Measurements from ENCODE around the gene PIP5K1C. TPM values are rescaled to one million over a fixed set of nuclear protein-coding genes. Genes with fewer than 3 reads are reported as not detected.
A peak's percentile ranks its signal among the peaks of the same experiment; 100 is the strongest.

PIP5K1C gene
- total RNA-seq, 1 donor from 2014 or later: 42.0 TPM

GRCh38 chr19:3740431-3740830, 40.2 kb upstream of the PIP5K1C start:
- FAIRE-seq (no peak), DNase-seq (ENCODE audit: low read depth) (no peak)
- no peaks in the 10 kb centered on the region for H3K79me2 ChIP-seq (ENCODE audit: insufficient read depth, low read length)
- no peak overlapping the region for H3K9ac ChIP-seq (ENCODE audit: low read length)
- no peaks in the 10 kb centered on the region for H3K9me3 ChIP-seq (ENCODE audit: insufficient read depth, low read depth, low read length)
- H2AFZ ChIP-seq (ENCODE audit: low read depth, low read length): no peak overlapping the region
- no peaks in the 10 kb centered on the region for H3K27me3 ChIP-seq (ENCODE audit: insufficient read depth, low read length)
- H3K4me3 Mint-ChIP-seq (ENCODE audit: unreplicated experiment): no peak overlapping the region
- no peaks in the 10 kb centered on the region for H3K4me1 ChIP-seq (ENCODE audit: insufficient read depth, low read length)
- H4K20me1 ChIP-seq (ENCODE audit: insufficient read depth, low read length): no peaks in the 10 kb centered on the region
- no peak overlapping the region for H3K27ac ChIP-seq (ENCODE audit: low read depth, low read length)
- peaks cover 9% of the 10 kb centered on the region for H3K27me3 Mint-ChIP-seq (ENCODE audit: low read depth, unreplicated experiment)
- H3K36me3 Mint-ChIP-seq (ENCODE audit: low read depth, unreplicated experiment): no peaks in the 10 kb centered on the region
- H3K4me3 ChIP-seq (ENCODE audit: insufficient read depth, low read depth, low read length): no peak overlapping the region
- H3K36me3 ChIP-seq (ENCODE audit: insufficient read depth, low read length): no peaks in the 10 kb centered on the region
- no peak overlapping the region for H3K27ac Mint-ChIP-seq (ENCODE audit: unreplicated experiment)
- H3K4me1 Mint-ChIP-seq (ENCODE audit: low read depth, unreplicated experiment): no peaks in the 10 kb centered on the region
- H3K9me3 Mint-ChIP-seq (ENCODE audit: unreplicated experiment): no peaks in the 10 kb centered on the region
- TF ChIP-seq CTCF (IDR thresholded peaks at IDR 0.05; ENCODE audit: insufficient read depth, low read depth, low read length): no peak
- TF ChIP-seq EZH2 (IDR thresholded peaks at IDR 0.05; ENCODE audit: insufficient read depth, low read length): no peak
- H3K4me2 ChIP-seq (ENCODE audit: low read length): no peak overlapping the region

DNA sequence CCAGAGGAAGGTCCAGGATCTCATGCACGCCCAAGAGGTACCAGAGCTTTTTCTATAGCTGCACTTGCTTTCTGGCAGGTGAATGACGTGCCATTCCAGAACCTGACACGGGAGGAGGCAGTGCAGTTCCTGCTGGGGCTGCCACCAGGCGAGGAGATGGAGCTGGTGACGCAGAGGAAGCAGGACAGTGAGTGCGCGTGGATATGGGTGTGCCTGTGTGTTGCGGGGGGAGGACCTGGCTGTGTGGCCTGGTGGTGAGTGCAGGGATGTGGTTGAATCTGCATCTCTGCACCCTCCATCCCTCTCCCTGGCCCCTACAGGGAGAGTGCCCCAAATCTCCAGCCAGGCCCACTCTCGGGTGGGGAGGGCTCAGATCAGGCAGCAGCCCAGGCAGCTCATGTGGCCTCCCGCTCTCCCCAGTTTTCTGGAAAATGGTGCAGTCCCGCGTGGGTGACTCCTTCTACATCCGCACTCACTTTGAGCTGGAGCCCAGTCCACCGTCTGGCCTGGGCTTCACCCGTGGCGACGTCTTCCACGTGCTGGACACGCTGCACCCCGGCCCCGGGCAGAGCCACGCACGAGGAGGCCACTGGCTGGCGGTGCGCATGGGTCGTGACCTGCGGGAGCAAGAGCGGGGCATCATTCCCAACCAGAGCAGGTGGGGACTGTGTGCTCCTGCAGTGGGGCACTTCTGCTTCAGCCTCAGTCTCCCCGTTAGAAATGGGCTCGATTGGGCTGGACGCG, 38.4 kb upstream of the PIP5K1C start:
- H3K27me3 ChIP-seq (ENCODE audit: insufficient read depth, low read length): no peaks in the 10 kb centered on the region
- Mint-ChIP-seq H3K27me3 (ENCODE audit: low read depth, unreplicated experiment) (peaks cover 10% of the 10 kb centered on the region), H3K4me1 (ENCODE audit: low read depth, unreplicated experiment) (no peaks in the 10 kb centered on the region), H3K27ac (ENCODE audit: unreplicated experiment) (peak overlapping the region; percentile 47), H3K4me3 (ENCODE audit: unreplicated experiment) (no peak overlapping the region), H3K9me3 (ENCODE audit: unreplicated experiment) (no peaks in the 10 kb centered on the region), H3K36me3 (ENCODE audit: low read depth, unreplicated experiment) (no peaks in the 10 kb centered on the region)
- TF ChIP-seq CTCF (IDR thresholded peaks at IDR 0.05; ENCODE audit: insufficient read depth, low read depth, low read length): no peak
- TF ChIP-seq EZH2 (IDR thresholded peaks at IDR 0.05; ENCODE audit: insufficient read depth, low read length): no peak
- no peak overlapping the region for H2AFZ ChIP-seq (ENCODE audit: low read depth, low read length)
- no peak overlapping the region for H3K27ac ChIP-seq (ENCODE audit: low read depth, low read length)
- H4K20me1 ChIP-seq (ENCODE audit: insufficient read depth, low read length): no peaks in the 10 kb centered on the region
- H3K9ac ChIP-seq (ENCODE audit: low read length): no peak overlapping the region
- FAIRE-seq (no peak), DNase-seq (ENCODE audit: low read depth) (no peak)
- no peak overlapping the region for H3K4me2 ChIP-seq (ENCODE audit: low read length)
- no peaks in the 10 kb centered on the region for H3K9me3 ChIP-seq (ENCODE audit: insufficient read depth, low read depth, low read length)
- H3K36me3 ChIP-seq (ENCODE audit: insufficient read depth, low read length): no peaks in the 10 kb centered on the region
- H3K4me1 ChIP-seq (ENCODE audit: insufficient read depth, low read length): no peaks in the 10 kb centered on the region
- H3K4me3 ChIP-seq (ENCODE audit: insufficient read depth, low read depth, low read length): no peak overlapping the region
- H3K79me2 ChIP-seq (ENCODE audit: insufficient read depth, low read length): no peaks in the 10 kb centered on the region

GRCh38 chr19:3737487-3738205, 37.4 kb upstream of the PIP5K1C start:
- no peaks in the 10 kb centered on the region for H3K4me1 Mint-ChIP-seq (ENCODE audit: low read depth, unreplicated experiment)
- Histone ChIP-seq H3K4me1 (ENCODE audit: insufficient read depth, low read length) (no peaks in the 10 kb centered on the region), H3K27me3 (ENCODE audit: insufficient read depth, low read length) (no peaks in the 10 kb centered on the region), H3K4me2 (ENCODE audit: low read length) (no peak overlapping the region), H4K20me1 (ENCODE audit: insufficient read depth, low read length) (no peaks in the 10 kb centered on the region), H3K79me2 (ENCODE audit: insufficient read depth, low read length) (no peaks in the 10 kb centered on the region), H3K27ac (ENCODE audit: low read depth, low read length) (no peak overlapping the region), H3K36me3 (ENCODE audit: insufficient read depth, low read length) (no peaks in the 10 kb centered on the region), H3K9me3 (ENCODE audit: insufficient read depth, low read depth, low read length) (no peaks in the 10 kb centered on the region), H3K9ac (ENCODE audit: low read length) (no peak overlapping the region), H2AFZ (ENCODE audit: low read depth, low read length) (no peak overlapping the region), H3K4me3 (ENCODE audit: insufficient read depth, low read depth, low read length) (no peak overlapping the region)
- H3K9me3 Mint-ChIP-seq (ENCODE audit: unreplicated experiment): no peaks in the 10 kb centered on the region
- H3K36me3 Mint-ChIP-seq (ENCODE audit: low read depth, unreplicated experiment): no peaks in the 10 kb centered on the region
- peaks cover 16% of the 10 kb centered on the region for H3K27me3 Mint-ChIP-seq (ENCODE audit: low read depth, unreplicated experiment)
- FAIRE-seq (no peak), DNase-seq (ENCODE audit: low read depth) (no peak)
- H3K27ac Mint-ChIP-seq (ENCODE audit: unreplicated experiment): no peak overlapping the region
- TF ChIP-seq CTCF (IDR thresholded peaks at IDR 0.05; ENCODE audit: insufficient read depth, low read depth, low read length) (no peak), EZH2 (IDR thresholded peaks at IDR 0.05; ENCODE audit: insufficient read depth, low read length) (no peak)
- no peak overlapping the region for H3K4me3 Mint-ChIP-seq (ENCODE audit: unreplicated experiment)

Data from astrocyte (in vitro differentiated cells and primary cell).